ENCODE data around the gene XXYLT1.

The XXYLT1 gene

DNA sequence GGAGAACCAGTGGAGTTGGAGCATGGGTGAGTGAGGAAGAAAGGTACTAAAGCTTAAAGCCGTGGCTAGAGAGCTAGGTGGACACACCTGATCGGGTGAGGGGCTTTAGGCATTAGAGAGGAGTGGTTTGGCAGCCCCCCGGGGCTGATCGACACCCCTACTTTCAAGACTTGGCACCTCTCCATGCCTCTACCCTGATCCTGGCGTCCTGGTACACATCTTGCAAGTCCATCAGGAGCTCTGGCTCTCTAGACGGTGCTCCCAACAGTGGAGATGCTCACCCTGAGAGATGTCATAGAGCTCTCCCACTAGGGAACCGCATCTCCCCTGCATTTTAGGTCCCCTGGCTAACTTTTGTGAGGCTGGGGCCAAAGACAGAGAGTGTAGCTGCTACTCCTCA, 98.1 kb downstream of the XXYLT1 start:
- Histone ChIP-seq H3K27ac (ENCODE audit: low read depth, low read length) (no peak overlapping the region), H3K36me3 (ENCODE audit: low read length) (no peaks in the 10 kb centered on the region), H3K79me2 (ENCODE audit: insufficient read depth, low read length) (no peaks in the 10 kb centered on the region)

GRCh38 chr3:195172039-195172684, 98.8 kb downstream of the XXYLT1 start:
- Histone ChIP-seq H3K9ac (ENCODE audit: low read length) (no peak overlapping the region), H3K9me2 (replicated peaks; ENCODE audit: insufficient read depth, low read length) (no peaks in the 10 kb centered on the region), H3F3A (ENCODE audit: insufficient read depth) (no peaks in the 10 kb centered on the region), H3K27me3 (ENCODE audit: low read length) (no peaks in the 10 kb centered on the region), H4K20me1 (ENCODE audit: low read depth, low read length) (no peaks in the 10 kb centered on the region), H3K9me3 (ENCODE audit: insufficient read depth, low read length) (no peaks in the 10 kb centered on the region), H3K4me2 (ENCODE audit: low read depth, low read length, poor library complexity, severe bottlenecking) (no peak overlapping the region), H3K4me3 (ENCODE audit: insufficient read depth, low read length, poor library complexity, severe bottlenecking) (no peak overlapping the region), H2AFZ (ENCODE audit: low read depth, low read length, severe bottlenecking) (no peak overlapping the region), H3K79me2 (ENCODE audit: insufficient read depth, low read length) (no peaks in the 10 kb centered on the region), H3K36me3 (ENCODE audit: low read length) (no peaks in the 10 kb centered on the region), H3K27ac (ENCODE audit: low read depth, low read length) (no peak overlapping the region)
- TF ChIP-seq, protein P1, sequence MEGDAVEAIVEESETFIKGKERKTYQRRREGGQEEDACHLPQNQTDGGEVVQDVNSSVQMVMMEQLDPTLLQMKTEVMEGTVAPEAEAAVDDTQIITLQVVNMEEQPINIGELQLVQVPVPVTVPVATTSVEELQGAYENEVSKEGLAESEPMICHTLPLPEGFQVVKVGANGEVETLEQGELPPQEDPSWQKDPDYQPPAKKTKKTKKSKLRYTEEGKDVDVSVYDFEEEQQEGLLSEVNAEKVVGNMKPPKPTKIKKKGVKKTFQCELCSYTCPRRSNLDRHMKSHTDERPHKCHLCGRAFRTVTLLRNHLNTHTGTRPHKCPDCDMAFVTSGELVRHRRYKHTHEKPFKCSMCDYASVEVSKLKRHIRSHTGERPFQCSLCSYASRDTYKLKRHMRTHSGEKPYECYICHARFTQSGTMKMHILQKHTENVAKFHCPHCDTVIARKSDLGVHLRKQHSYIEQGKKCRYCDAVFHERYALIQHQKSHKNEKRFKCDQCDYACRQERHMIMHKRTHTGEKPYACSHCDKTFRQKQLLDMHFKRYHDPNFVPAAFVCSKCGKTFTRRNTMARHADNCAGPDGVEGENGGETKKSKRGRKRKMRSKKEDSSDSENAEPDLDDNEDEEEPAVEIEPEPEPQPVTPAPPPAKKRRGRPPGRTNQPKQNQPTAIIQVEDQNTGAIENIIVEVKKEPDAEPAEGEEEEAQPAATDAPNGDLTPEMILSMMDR (IDR thresholded peaks at IDR 0.05; ENCODE audit: insufficient read depth, low read length, poor library complexity, severe bottlenecking) = no peak
- no peak for TF ChIP-seq EZH2phosphoT487 (conservative IDR thresholded peaks at IDR 0.05; ENCODE audit: low read length)

More for the DNA sequence above, 98.1 kb downstream of the XXYLT1 start:
- no peaks in the 10 kb centered on the region for H4K20me1 ChIP-seq (ENCODE audit: low read depth, low read length)
- no peaks in the 10 kb centered on the region for H3K9me3 ChIP-seq (ENCODE audit: insufficient read depth, low read length)
- H2AFZ ChIP-seq (ENCODE audit: low read depth, low read length, severe bottlenecking) = no peak overlapping the region
- TF ChIP-seq EZH2phosphoT487 (conservative IDR thresholded peaks at IDR 0.05; ENCODE audit: low read length) = no peak
- TF ChIP-seq, protein P1 (IDR thresholded peaks at IDR 0.05; ENCODE audit: insufficient read depth, low read length, poor library complexity, severe bottlenecking) = no peak
- no peak overlapping the region for H3K9ac ChIP-seq (ENCODE audit: low read length)
- no peak overlapping the region for H3K4me2 ChIP-seq (ENCODE audit: low read depth, low read length, poor library complexity, severe bottlenecking)
- no peaks in the 10 kb centered on the region for H3F3A ChIP-seq (ENCODE audit: insufficient read depth)
- no peaks in the 10 kb centered on the region for H3K27me3 ChIP-seq (ENCODE audit: low read length)
- no peak overlapping the region for H3K4me3 ChIP-seq (ENCODE audit: insufficient read depth, low read length, poor library complexity, severe bottlenecking)
- no peaks in the 10 kb centered on the region for H3K9me2 ChIP-seq (replicated peaks; ENCODE audit: insufficient read depth, low read length)

- no peaks in the 10 kb centered on the region for H3K36me3 ChIP-seq (ENCODE audit: low read length)
- H4K20me1 ChIP-seq (ENCODE audit: low read depth, low read length) = no peaks in the 10 kb centered on the region
- H3K79me2 ChIP-seq (ENCODE audit: insufficient read depth, low read length) = no peaks in the 10 kb centered on the region
- H3K9me2 ChIP-seq (replicated peaks; ENCODE audit: insufficient read depth, low read length) = no peaks in the 10 kb centered on the region
- H2AFZ ChIP-seq (ENCODE audit: low read depth, low read length, severe bottlenecking) = no peak overlapping the region
- no peaks in the 10 kb centered on the region for H3K27me3 ChIP-seq (ENCODE audit: low read length)
- H3K4me3 ChIP-seq (ENCODE audit: insufficient read depth, low read length, poor library complexity, severe bottlenecking) = no peak overlapping the region
- H3K27ac ChIP-seq (ENCODE audit: low read depth, low read length) = no peak overlapping the region
- no peak overlapping the region for H3K9ac ChIP-seq (ENCODE audit: low read length)
- TF ChIP-seq EZH2phosphoT487 (conservative IDR thresholded peaks at IDR 0.05; ENCODE audit: low read length) = no peak
- TF ChIP-seq, protein P1 (IDR thresholded peaks at IDR 0.05; ENCODE audit: insufficient read depth, low read length, poor library complexity, severe bottlenecking) = no peak
- H3K9me3 ChIP-seq (ENCODE audit: insufficient read depth, low read length) = no peaks in the 10 kb centered on the region
- H3F3A ChIP-seq (ENCODE audit: insufficient read depth) = no peaks in the 10 kb centered on the region
- no peak overlapping the region for H3K4me2 ChIP-seq (ENCODE audit: low read depth, low read length, poor library complexity, severe bottlenecking)
Measured at GRCh38 chr3:195171093-195171873, 99.7 kb downstream of the XXYLT1 start.

Data from SU-DHL-6 (cell line).